GM21423 (cell line): Measurements from ENCODE around the gene CLDN6.
A peak's percentile ranks its signal among the peaks of the same experiment; 100 is the strongest.

Experiments used
- ATAC-seq: cut with Tn5 transposase; IDR thresholded peaks from one replicate; pipeline ENCODE4 v1.9.1; 2021; ENCODE audit warnings: mild to moderate bottlenecking, moderate library complexity; ENCODE audit not compliant: unreplicated experiment

The CLDN6 gene

GRCh38 chr16:3029491-3030221 is 11.7 kb upstream of the CLDN6 start:
- ATAC-seq, result no peak

GRCh38 chr16:3028716-3029319 is 10.8 kb upstream of the CLDN6 start:
- ATAC-seq, result no peak

- no peak for ATAC-seq
Measured at GRCh38 chr16:3027983-3028715, 10.2 kb upstream of the CLDN6 start.

GRCh38 chr16:3027489-3027795 is 9.5 kb upstream of the CLDN6 start:
- no peak for ATAC-seq

DNA sequence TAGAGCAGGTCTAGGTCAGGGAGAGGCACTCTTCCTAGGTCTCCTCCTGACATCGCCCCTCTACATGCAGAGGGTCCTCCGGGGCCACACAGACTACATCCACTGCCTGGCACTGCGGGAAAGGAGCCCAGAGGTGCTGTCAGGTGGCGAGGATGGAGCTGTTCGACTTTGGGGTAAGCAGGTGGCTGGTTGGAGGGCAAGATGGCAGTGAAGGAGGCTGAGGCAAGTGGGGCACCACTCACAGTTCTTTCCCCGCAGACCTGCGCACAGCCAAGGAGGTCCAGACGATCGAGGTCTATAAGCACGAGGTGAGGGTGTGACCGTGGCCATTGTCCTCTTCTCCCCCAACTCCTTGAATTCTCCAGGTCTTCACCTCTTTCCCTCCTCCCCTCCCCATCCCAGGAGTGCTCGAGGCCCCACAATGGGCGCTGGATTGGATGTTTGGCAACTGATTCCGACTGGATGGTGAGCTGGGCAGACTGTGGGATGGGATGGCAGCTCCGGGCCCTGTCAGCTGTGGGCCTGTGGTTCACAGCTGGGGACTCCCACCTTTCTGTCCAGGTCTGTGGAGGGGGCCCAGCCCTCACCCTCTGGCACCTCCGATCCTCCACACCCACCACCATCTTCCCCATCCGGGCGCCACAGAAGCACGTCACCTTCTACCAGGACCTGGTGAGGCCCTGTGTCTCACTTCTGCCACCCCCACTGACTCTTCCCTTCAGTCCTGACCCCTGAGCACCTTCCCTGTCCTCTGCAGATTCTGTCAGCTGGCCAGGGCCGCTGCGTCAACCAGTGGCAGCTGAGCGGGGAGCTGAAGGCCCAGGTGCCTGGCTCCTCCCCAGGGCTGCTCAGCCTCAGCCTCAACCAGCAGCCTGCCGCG is 8.9 kb upstream of the CLDN6 start:
- ATAC-seq, result no peak

DNA sequence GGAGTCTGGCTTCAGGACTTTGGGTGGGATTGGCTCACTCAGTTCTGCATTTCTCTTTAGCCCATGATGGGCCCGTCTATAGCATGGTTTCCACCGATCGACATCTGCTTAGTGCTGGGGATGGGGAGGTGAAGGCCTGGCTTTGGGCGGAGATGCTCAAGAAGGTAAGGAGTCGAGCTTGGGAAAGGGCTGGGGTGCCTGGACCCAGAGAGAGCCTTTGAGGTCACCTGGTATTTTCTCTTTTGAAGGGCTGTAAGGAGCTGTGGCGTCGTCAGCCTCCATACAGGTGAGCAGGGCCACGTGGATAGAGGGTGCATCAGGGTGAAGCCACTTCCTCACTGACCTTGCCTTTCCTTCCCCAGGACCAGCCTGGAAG is 8.0 kb upstream of the CLDN6 start:
- ATAC-seq, result no peak

DNA sequence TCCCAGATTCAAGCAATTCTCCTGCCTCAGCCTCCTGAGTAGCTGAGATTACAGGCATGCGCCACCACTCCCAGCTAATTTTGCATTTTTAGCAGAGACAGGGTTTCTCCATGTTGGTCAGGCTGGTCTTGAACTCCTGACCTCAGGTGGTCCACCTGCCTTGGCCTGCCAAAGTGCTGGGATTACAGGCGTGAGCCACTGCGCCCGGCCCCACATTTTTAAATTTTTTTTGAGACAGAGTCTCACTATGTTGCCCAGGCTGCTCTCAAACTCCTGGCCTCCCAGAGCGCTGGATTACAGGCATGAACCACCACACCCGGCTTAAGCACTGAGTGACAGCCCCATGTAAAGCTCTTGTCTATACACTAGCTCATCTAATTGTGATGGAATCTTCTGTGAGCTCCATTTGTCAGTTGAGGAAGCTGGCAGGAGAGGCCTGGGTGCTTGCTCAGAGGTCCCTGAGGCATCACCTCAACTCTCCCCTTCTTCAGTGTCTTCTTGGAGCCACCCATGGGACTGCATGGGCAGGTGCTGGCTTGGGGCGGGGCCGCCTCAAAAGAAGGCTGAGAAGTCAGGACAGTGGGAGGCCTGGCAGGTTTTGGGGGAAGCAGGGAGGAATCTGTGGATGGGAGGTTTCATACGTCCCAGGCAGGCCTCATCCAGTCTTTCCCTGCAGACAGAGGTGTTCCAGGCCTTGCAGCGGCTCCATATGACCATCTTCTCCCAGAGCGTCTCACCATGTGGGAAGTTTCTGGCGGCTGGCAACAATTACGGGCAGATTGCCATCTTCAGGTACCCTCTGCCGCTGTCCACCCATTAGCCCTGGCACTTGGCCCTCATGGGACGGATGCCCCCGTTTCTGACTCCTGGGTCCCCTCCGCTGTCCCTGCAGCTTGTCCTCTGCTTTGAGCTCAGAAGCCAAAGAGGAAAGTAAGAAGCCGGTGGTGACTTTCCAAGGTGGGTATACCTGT is 7.3 kb upstream of the CLDN6 start:
- ATAC-seq, result no peak

DNA sequence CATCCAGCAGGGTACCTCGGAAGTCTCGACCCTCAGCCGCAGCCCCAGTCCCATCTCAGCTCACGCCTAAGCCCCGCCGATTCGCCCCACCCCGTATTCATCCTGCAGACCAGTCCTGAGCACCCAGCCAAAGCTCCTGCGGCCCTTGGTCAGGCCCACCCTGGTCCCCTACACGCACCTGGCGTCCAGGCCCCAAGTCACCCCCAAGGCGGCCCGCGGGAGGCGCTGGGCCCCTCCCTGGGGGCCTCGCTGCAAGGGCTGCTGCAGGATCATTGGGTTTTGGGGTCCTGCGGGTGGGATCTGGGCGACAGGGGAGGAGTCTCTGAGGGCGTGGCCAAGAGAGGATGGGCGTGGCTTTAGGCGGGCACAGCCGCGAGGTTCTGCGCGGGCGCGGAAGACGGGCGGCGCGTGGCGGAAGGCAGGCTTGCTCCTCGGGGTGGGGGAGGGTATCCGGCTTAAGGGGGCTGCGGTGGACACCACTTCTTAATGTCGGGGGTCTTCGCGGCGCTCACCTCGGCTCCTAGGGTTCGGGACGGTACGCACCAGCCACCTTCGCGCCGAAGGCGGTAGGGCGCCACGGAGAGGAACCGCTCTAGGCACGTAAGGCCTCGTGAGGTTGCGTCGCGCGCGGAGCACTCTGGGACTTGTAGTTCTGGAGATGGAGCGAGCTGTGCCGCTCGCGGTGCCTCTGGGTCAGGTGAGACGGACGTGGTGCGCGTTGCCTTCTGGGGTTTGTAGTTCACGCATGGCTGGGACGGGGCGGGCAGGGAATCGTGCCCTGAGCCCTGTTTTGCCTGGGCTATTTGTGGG is 5.9 kb upstream of the CLDN6 start, which contains the start of the genes HCFC1R1 and THOC6:
HCFC1R1 (minus strand) TSS at position 274 of the 810 bp plus-strand sequence; CDS start at position 273, 1 bp downstream.
THOC6 (plus strand) TSS at position 367 of the 810 bp plus-strand sequence; CDS start at position 659, 292 bp downstream.
- ATAC-seq, result peak; percentile 62

- ATAC-seq, result no peak
Measured at GRCh38 chr16:3023415-3023668, 5.4 kb upstream of the CLDN6 start.

- ATAC-seq, result no peak
Measured at GRCh38 chr16:3022684-3023414, 4.9 kb upstream of the CLDN6 start.

GRCh38 chr16:3022208-3022683 is 4.3 kb upstream of the CLDN6 start:
- no peak for ATAC-seq

DNA sequence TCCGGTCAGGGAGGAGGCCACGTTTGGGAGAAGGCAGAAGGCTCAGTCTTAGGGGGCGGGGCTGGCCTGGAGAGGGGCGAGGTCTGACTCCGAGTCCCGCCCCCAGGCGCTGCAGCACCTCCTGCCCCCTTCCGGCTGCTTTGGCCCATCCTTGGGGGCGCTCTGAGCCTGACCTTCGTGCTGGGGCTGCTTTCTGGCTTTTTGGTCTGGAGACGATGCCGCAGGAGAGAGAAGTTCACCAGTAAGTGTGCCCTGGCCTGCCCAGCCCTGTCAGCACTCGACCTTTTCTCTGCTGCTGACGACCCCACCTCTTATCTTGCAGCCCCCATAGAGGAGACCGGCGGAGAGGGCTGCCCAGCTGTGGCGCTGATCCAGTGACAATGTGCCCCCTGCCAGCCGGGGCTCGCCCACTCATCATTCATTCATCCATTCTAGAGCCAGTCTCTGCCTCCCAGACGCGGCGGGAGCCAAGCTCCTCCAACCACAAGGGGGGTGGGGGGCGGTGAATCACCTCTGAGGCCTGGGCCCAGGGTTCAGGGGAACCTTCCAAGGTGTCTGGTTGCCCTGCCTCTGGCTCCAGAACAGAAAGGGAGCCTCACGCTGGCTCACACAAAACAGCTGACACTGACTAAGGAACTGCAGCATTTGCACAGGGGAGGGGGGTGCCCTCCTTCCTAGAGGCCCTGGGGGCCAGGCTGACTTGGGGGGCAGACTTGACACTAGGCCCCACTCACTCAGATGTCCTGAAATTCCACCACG is 3.6 kb upstream of the CLDN6 start:
- peak; percentile 27 for ATAC-seq

DNA sequence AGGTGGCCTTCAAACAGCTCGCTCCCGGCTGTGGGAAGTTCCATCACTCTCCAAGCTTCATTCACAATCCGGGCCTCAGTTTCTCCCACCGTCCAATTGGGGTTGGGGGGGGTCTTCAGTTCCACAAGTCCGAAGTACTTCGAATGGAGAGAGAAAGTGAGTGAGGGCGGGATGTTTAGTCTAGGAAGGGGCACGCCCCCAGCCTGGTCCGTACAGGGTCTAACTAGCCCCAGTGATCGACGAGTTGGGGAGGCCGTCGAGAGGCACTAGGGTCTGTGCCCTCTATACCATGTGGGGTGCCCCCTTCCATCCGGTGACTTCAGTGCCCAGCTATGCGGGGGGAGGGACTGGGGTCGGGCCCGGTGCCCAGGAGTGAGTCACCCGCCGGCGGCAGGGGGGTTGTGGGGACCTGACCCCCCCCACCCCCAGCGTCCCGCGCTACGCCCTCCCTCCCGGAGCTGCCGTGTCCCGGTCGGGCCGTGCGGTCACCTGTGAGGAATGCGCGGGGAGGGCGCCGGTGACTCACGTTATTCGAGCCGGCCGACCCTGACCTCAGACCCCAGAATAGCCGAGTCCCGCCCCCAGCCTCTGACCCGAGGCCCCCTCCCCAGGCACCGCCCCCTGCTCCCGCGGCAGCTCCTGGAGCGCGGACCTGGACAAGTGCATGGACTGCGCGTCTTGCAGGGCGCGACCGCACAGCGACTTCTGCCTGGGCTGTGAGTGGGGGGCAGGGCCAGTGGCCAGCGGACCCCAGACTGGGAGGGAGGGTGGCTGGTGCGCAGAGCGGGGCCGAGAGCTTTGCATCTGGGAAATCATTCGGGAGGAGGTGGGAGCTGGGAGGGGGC is 2.8 kb upstream of the CLDN6 start:
- no peak for ATAC-seq

DNA sequence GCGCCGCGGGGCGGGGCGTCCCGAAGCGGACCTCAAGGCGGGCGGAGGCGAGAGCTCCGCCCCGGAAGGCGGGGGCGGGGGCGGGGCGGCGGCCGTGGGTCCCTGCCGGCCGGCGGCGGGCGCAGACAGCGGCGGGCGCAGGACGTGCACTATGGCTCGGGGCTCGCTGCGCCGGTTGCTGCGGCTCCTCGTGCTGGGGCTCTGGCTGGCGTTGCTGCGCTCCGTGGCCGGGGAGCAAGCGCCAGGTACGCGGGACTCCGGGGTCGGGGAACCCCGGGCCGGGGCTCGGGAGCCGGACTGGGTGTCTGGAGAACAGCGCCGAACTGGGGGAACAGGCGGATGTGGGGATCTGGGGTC is 2.2 kb upstream of the CLDN6 start, which contains the start of gene TNFRSF12A:
TNFRSF12A (plus strand) TSS at position 122 of the 357 bp plus-strand sequence; CDS start at position 152, 30 bp downstream.
- no peak for ATAC-seq

- ATAC-seq, result no peak
Measured at GRCh38 chr16:3019594-3020246, 1.7 kb upstream of the CLDN6 start.

DNA sequence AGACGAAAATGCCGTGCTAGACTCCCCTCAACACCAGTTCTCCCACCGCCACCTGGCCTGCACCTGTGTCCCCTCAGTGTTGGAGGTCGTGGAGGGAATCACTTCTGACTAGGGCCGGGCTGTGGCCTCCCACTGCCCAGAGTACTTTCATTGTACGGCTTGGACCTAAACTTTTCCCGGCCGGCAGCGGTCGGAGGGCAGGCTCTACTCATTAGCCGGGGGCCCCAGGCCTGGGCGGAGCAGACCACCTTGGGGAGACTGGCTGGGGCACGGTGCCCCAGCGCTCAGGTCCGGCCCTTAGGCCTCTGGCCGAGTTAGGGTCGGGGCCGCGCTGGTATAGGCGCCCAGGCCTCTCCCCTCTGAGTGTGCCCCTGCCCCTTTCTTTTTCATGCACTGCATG is 639 bp downstream of the CLDN6 start:
- ATAC-seq, result no peak
